H1 (cell line): ENCODE measurements around the gene PAXIP1. TPM values are rescaled to one million over a fixed set of nuclear protein-coding genes. Genes with fewer than 3 reads are reported as not detected.

Source experiments
- CTCF ChIA-PET: fragments of 300-600 bp; sonication (Branson Sonifier 250); formaldehyde crosslinking; loops from one replicate; lab custom pipeline; 2021; ENCODE audit not compliant: partially characterized antibody; lab: Charles Lee
- POLR2A ChIA-PET: fragments of 300-600 bp; sonication (Branson Sonifier 250); formaldehyde crosslinking; loops from one replicate; lab custom pipeline; 2021; ENCODE audit warnings: inconsistent platforms; ENCODE audit not compliant: partially characterized antibody; lab: Charles Lee
- DNase-seq, 2 experiments: peaks; one replicate each; pipeline versions ENCODE4 v3.0.0 to v3.0.0-alpha.2; 2010 to 2022; ENCODE audit warnings: low spot score in 2 of 2, low read depth in 1 of 2, mixed read lengths in 1 of 2
- FAIRE-seq: peaks from 2 replicates; lab custom pipeline; 2011; peaks lifted over from hg19 to GRCh38; lab: Jason Lieb, UNC
- H2AFZ ChIP-seq: 2 replicates; pipeline ENCODE4 v1.8.1; 2012; ENCODE audit warnings: low read length, inconsistent platforms
- H2AK5ac ChIP-seq: 2 replicates; pipeline ENCODE4 v1.6.1; 2013; ENCODE audit warnings: low read depth, low read length
- H2BK120ac ChIP-seq: replicated peaks from 2 replicates; pipeline ENCODE3; 2013; ENCODE audit warnings: low read depth, low read length, inconsistent platforms
- H2BK12ac ChIP-seq: 2 replicates; pipeline ENCODE4 v1.6.1; 2013; ENCODE audit warnings: low read depth, low read length
- H2BK15ac ChIP-seq: 2 replicates; pipeline ENCODE4 v1.6.1; 2013; ENCODE audit warnings: low read length
- H2BK20ac ChIP-seq: 2 replicates; pipeline ENCODE4 v1.6.1; 2013; ENCODE audit warnings: low read length
- H2BK5ac ChIP-seq: 2 replicates; pipeline ENCODE4 v1.6.1; 2013; ENCODE audit warnings: low read depth, low read length
- H3K14ac ChIP-seq: 2 replicates; pipeline ENCODE4 v1.6.1; 2013; ENCODE audit warnings: inconsistent platforms; ENCODE audit not compliant: insufficient read length
- H3K18ac ChIP-seq: 2 replicates; pipeline ENCODE4 v1.6.1; 2013; ENCODE audit warnings: low read length; ENCODE audit errors: extremely low read depth
- H3K23ac ChIP-seq: 2 replicates; pipeline ENCODE4 v1.6.1; 2013; ENCODE audit warnings: inconsistent platforms; ENCODE audit not compliant: insufficient read length
- H3K23me2 ChIP-seq: 2 replicates; pipeline ENCODE4 v1.6.1; 2013; ENCODE audit warnings: low read depth, low read length
- H3K27ac ChIP-seq: 2 replicates; pipeline ENCODE4 v1.6.1; 2011; ENCODE audit warnings: low read depth, low read length, inconsistent platforms
- H3K27me3 ChIP-seq, 4 experiments: replicated peaks in 1 of 4; 1 replicate in 1 of 4; 2 replicates in 3 of 4; pipeline versions ENCODE4 v1.6.1 to v1.8.1; 2011 to 2013; ENCODE audit warnings: low read length in 3 of 4, mild to moderate bottlenecking in 3 of 4, inconsistent platforms in 2 of 4, mixed read lengths in 2 of 4, moderate library complexity in 1 of 4; ENCODE audit not compliant: control insufficient read depth in 3 of 4, insufficient read depth in 3 of 4; ENCODE audit errors: extremely low read depth in 1 of 4
- H3K36me3 ChIP-seq, 4 experiments: 2 replicates each; pipeline versions ENCODE4 v1.6.1 to v1.8.1; 2011 to 2013; ENCODE audit warnings: mild to moderate bottlenecking in 4 of 4, low read length in 3 of 4, moderate library complexity in 2 of 4, control low read depth in 1 of 4, inconsistent platforms in 1 of 4; ENCODE audit not compliant: insufficient read depth in 4 of 4, control insufficient read depth in 2 of 4
- H3K4ac ChIP-seq: replicated peaks from 2 replicates; pipeline ENCODE3; 2013; ENCODE audit warnings: low read length, low read depth, mixed read lengths, inconsistent platforms; ENCODE audit not compliant: insufficient read length
- H3K4me1 ChIP-seq, 4 experiments: replicated peaks in 1 of 4; 1 replicate in 1 of 4; 2 replicates in 3 of 4; pipeline versions ENCODE4 v1.6.1 to v1.8.1; 2011 to 2013; ENCODE audit warnings: low read length in 3 of 4, inconsistent platforms in 2 of 4, mixed read lengths in 1 of 4; ENCODE audit not compliant: insufficient read depth in 4 of 4, control insufficient read depth in 3 of 4
- H3K4me2 ChIP-seq, 2 experiments: 2 replicates each; pipeline versions ENCODE4 v1.6.1 to v1.8.1; 2011 to 2013; ENCODE audit warnings: low read depth in 2 of 2, low read length in 2 of 2, control low read depth in 1 of 2, inconsistent platforms in 1 of 2, mild to moderate bottlenecking in 1 of 2; ENCODE audit not compliant: insufficient read depth in 1 of 2
- H3K4me3 ChIP-seq, 4 experiments: fragments of 200-600, 300-600 bp in 1 of 4; sonication (generic), shearing (Covaris generic), sonication (Bioruptor Twin) in 1 of 4; 2 replicates each; pipeline versions ENCODE4 v1.5.1 to v1.8.1; 2011 to 2016; ENCODE audit warnings: low read length in 4 of 4, low read depth in 3 of 4, control low read depth in 2 of 4, inconsistent platforms in 2 of 4, mild to moderate bottlenecking in 2 of 4, mixed read lengths in 1 of 4, moderate library complexity in 1 of 4; ENCODE audit not compliant: insufficient read depth in 2 of 4; ENCODE audit errors: extremely low read depth in 1 of 4
- H3K56ac ChIP-seq: replicated peaks from 2 replicates; pipeline ENCODE3; 2013; ENCODE audit warnings: low read depth, mild to moderate bottlenecking, mixed read lengths, low read length, inconsistent platforms; ENCODE audit not compliant: insufficient read length
- H3K79me1 ChIP-seq: 2 replicates; pipeline ENCODE4 v1.6.1; 2013; ENCODE audit warnings: low read depth, low read length, control low read depth
- H3K79me2 ChIP-seq, 2 experiments: 2 replicates each; pipeline versions ENCODE4 v1.6.1 to v1.8.1; 2012 to 2013; ENCODE audit warnings: low read length in 2 of 2, mild to moderate bottlenecking in 2 of 2, inconsistent platforms in 1 of 2; ENCODE audit not compliant: insufficient read depth in 2 of 2, control insufficient read depth in 1 of 2
- H3K9ac ChIP-seq, 4 experiments: replicated peaks in 1 of 4; 1 replicate in 1 of 4; 2 replicates in 3 of 4; pipeline versions ENCODE4 v1.6.1 to v1.8.1; 2011 to 2013; ENCODE audit warnings: low read depth in 3 of 4, low read length in 3 of 4, control low read depth in 2 of 4, mild to moderate bottlenecking in 2 of 4, moderate library complexity in 2 of 4, inconsistent platforms in 1 of 4; ENCODE audit errors: extremely low read depth in 1 of 4
- H3K9me3 ChIP-seq, 2 experiments: 2 replicates each; pipeline versions ENCODE4 v1.6.1 to v1.8.1; 2012 to 2013; ENCODE audit warnings: mild to moderate bottlenecking in 2 of 2, moderate library complexity in 2 of 2, control low read depth in 1 of 2, inconsistent platforms in 1 of 2, low read depth in 1 of 2, low read length in 1 of 2, mixed read lengths in 1 of 2; ENCODE audit not compliant: insufficient read depth in 2 of 2
- H4K20me1 ChIP-seq, 2 experiments: replicated peaks in 1 of 2; 2 replicates each; pipeline versions ENCODE3 to v1.8.1; 2011 to 2013; ENCODE audit warnings: inconsistent platforms in 2 of 2, low read length in 2 of 2, mild to moderate bottlenecking in 1 of 2; ENCODE audit not compliant: insufficient read depth in 2 of 2, control insufficient read depth in 1 of 2
- H4K5ac ChIP-seq: 2 replicates; pipeline ENCODE4 v1.6.1; 2013; ENCODE audit warnings: low read length, low read depth, mixed read lengths, inconsistent platforms; ENCODE audit not compliant: insufficient read length
- H4K8ac ChIP-seq: 2 replicates; pipeline ENCODE4 v1.8.0; 2013; ENCODE audit warnings: mild to moderate bottlenecking, moderate library complexity, low read length, inconsistent platforms; ENCODE audit not compliant: insufficient read depth; ENCODE audit errors: extremely low read depth
- H4K91ac ChIP-seq: replicated peaks from 2 replicates; pipeline ENCODE3; 2013; ENCODE audit warnings: low read length, mixed read lengths, inconsistent platforms; ENCODE audit not compliant: insufficient read length
- CEBPB ChIP-seq: IDR thresholded peaks from 2 replicates; pipeline ENCODE4 v1.6.1; 2012; ENCODE audit warnings: low read depth, low read length
- CHD1 ChIP-seq: IDR thresholded peaks from 2 replicates; pipeline ENCODE4 v1.6.1; 2012; ENCODE audit warnings: low read depth, low read length, improper control_type of control experiment
- HDAC6 ChIP-seq: IDR thresholded peaks from one replicate; pipeline ENCODE4 v1.7.1; 2012; ENCODE audit warnings: low read depth, mild to moderate bottlenecking, inconsistent platforms, low read length, moderate library complexity
- JUN ChIP-seq: IDR thresholded peaks from 2 replicates; pipeline ENCODE4 v1.6.1; 2011; ENCODE audit warnings: low read depth, mild to moderate bottlenecking, improper control_type of control experiment, low read length
- KDM4A ChIP-seq: IDR thresholded peaks from one replicate; pipeline ENCODE4 v1.7.1; 2012; ENCODE audit warnings: low read depth, mild to moderate bottlenecking, moderate library complexity, low read length, inconsistent platforms; ENCODE audit not compliant: severe bottlenecking
- MAFK ChIP-seq: IDR thresholded peaks from 2 replicates; pipeline ENCODE4 v1.6.1; 2012; ENCODE audit warnings: low read depth, mild to moderate bottlenecking, improper control_type of control experiment, low read length
- PHF8 ChIP-seq: fragments of 200-600 bp; sonication (generic); conservative IDR thresholded peaks from 2 replicates; pipeline ENCODE4 v1.7.1; 2012; ENCODE audit warnings: low read depth, mild to moderate bottlenecking, inconsistent platforms, low read length, moderate library complexity
- POU5F1 ChIP-seq: IDR thresholded peaks from 2 replicates; pipeline ENCODE4 v1.6.1; 2011; ENCODE audit warnings: low read depth, mild to moderate bottlenecking, low read length, moderate library complexity
- RFX5 ChIP-seq: IDR thresholded peaks from 2 replicates; pipeline ENCODE4 v1.6.1; 2011; ENCODE audit warnings: low read depth, low read length, improper control_type of control experiment, borderline replicate concordance
- SIRT6 ChIP-seq: IDR thresholded peaks from one replicate; pipeline ENCODE4 v1.7.1; 2012; ENCODE audit warnings: low read length, inconsistent platforms
- SP1 ChIP-seq: IDR thresholded peaks from 2 replicates; pipeline ENCODE4 v1.6.1; 2011; ENCODE audit warnings: low read depth, low read length
- SP4 ChIP-seq: IDR thresholded peaks from 2 replicates; pipeline ENCODE4 v1.6.1; 2012; ENCODE audit warnings: low read length, inconsistent platforms
- TAF7 ChIP-seq: optimal IDR thresholded peaks from 2 replicates; pipeline ENCODE3; 2011; ENCODE audit warnings: low read depth, mild to moderate bottlenecking, inconsistent platforms, low read length, moderate library complexity, borderline replicate concordance
- WGBS, 2 experiments: shearing (Covaris generic) in 1 of 2; methylation state at CpG; one replicate each; pipeline versions ENCODE4 v1.1.6 to v1.1.7; 2013 to 2015; ENCODE audit warnings: low lambda C conversion rate in 2 of 2, mixed read lengths in 2 of 2, inconsistent platforms in 1 of 2, low coverage in 1 of 2, missing lambda C conversion rate in 1 of 2; ENCODE audit not compliant: insufficient replicate concordance in 2 of 2, insufficient coverage in 1 of 2, insufficient read length in 1 of 2; ENCODE audit errors: extremely low coverage in 1 of 2, missing lambda C conversion rate in 1 of 2; 5-methylcytosine and 5-hydroxymethylcytosine counted together
- polyA plus RNA-seq, 7 experiments: library from polyadenylated mRNA; depleted of rRNA in 3 of 7; stranded (reverse) in 5 of 7; unstranded in 2 of 7; fragments of >200 nt in 5 of 7; fragments of 200-250 nt in 2 of 7; gene quantifications; 1 replicate in 5 of 7; 2 replicates in 1 of 7; 4 replicates in 1 of 7; pipeline versions ENCODE4 v1.2.1 to v1.2.3, GENCODE V29; 2011 to 2013; ENCODE audit warnings: missing spikeins in 2 of 7, mixed read lengths in 2 of 7
- total RNA-seq: library from RNA; stranded (reverse); fragmentation: NEBNext Ultra II Directional; extraction: Animal tissue kit (Norgen Biotek cat#: 25700); gene quantifications from 2 replicates; pipeline ENCODE4 v1.2.1, GENCODE V29; 2021

PAXIP1 gene
- total and polyA plus RNA-seq, 2 of the 8 experiments (the other 6 are each of a cell fraction or from before 2014, with no cell fraction given): 32.4 to 32.8 TPM

DNA sequence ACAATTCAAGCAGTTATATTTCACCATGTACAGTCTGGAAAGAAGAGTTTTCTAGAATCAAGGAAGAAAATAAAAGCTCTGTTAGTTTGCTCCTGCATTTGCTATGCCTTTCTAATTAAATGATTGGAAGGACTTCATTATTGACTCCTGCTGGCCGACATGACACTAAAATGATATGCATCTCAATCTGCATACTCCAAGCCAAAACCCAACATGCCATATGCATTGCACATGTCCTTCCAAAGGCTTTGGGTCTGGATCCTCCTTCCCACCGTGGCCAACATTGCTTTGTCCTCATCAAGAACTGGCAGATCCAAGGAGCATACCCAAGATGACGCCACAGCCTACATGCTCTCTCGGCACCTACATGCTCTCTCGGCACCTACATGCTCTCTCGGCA, 46.5 kb downstream of the PAXIP1 start:
- Histone ChIP-seq H4K20me1 (peaks cover 2 to 4% of the 10 kb centered on the region in 2 experiments), H2BK20ac (no peak overlapping the region), H3K4me2 (no peak overlapping the region), H3K36me3 (peaks cover 10 to 71% (median 48%) of the 10 kb centered on the region in 4 experiments), H3K27ac (no peak overlapping the region), H3K23ac (no peak overlapping the region), H3K27me3 (no peaks in the 10 kb centered on the region), H3K4me1 (no peaks in the 10 kb centered on the region), H3K79me2 (no peaks in the 10 kb centered on the region), H3K14ac (no peak overlapping the region), H2BK5ac (no peak overlapping the region), H2AK5ac (no peak overlapping the region), H3K9ac (no peak overlapping the region), H4K5ac (no peak overlapping the region), H2BK12ac (no peak overlapping the region), H2BK15ac (no peak overlapping the region), H3K79me1 (no peaks in the 10 kb centered on the region), H3K56ac (no peak overlapping the region), H2AFZ (no peak overlapping the region), H2BK120ac (no peak overlapping the region), H3K18ac (no peak overlapping the region), H4K8ac (no peak overlapping the region), H3K4ac (no peak overlapping the region), H3K9me3 (no peaks in the 10 kb centered on the region), H4K91ac (no peak overlapping the region), H3K4me3 (no peak overlapping the region), H3K23me2 (no peaks in the 10 kb centered on the region)
- POLR2A ChIA-PET: no interaction called here
- CTCF ChIA-PET: interaction anchor here (0.6 to 2.5 kb wide), 2 partner anchors 9 to 589 kb away, joined by 5 to 7 read pairs; no protein-coding TSS in a partner anchor
- FAIRE-seq (no peak), DNase-seq (no peak)
- WGBS, 2 experiments: 92% methylated on average over 6 of the region's 6 CpGs; no CpG with 5 or more reads in 1 of the 2 experiments
- TF ChIP-seq CHD1 (no peak), POU5F1 (no peak), MAFK (no peak), SP4 (no peak), PHF8 (no peak), HDAC6 (no peak), RFX5 (no peak), KDM4A (no peak), TAF7 (no peak), SP1 (no peak), SIRT6 (no peak), CEBPB (no peak), JUN (no peak)
